PFSK-1 (cell line): ENCODE results near the gene FBXL2.

ENCODE experiments used
- FOXP2 ChIP-seq: optimal IDR thresholded peaks from 2 replicates; pipeline ENCODE3; 2011; ENCODE audit warnings: borderline replicate concordance, control low read depth, inconsistent platforms; ENCODE audit not compliant: insufficient read depth; ENCODE audit errors: extremely low read length, extremely low read depth
- POLR2AphosphoS5 ChIP-seq: IDR thresholded peaks from 2 replicates; pipeline ENCODE4 v1.6.1; 2012; ENCODE audit warnings: low read depth, mild to moderate bottlenecking, control low read depth, low read length, moderate library complexity
- REST ChIP-seq, 2 experiments: IDR thresholded peaks; 2 replicates each; pipeline versions ENCODE4 v1.6.1 to v1.8.0; 2011 to 2012; ENCODE audit warnings: low read depth in 2 of 2, low read length in 2 of 2, control low read depth in 1 of 2, inconsistent platforms in 1 of 2, mild to moderate bottlenecking in 1 of 2, moderate library complexity in 1 of 2; ENCODE audit not compliant: insufficient read depth in 1 of 2
- SIN3A ChIP-seq: IDR thresholded peaks from 2 replicates; pipeline ENCODE4 v1.6.1; 2012; ENCODE audit warnings: mild to moderate bottlenecking, low read length, moderate library complexity, borderline replicate concordance; ENCODE audit not compliant: insufficient read depth
- TAF1 ChIP-seq: IDR thresholded peaks from 2 replicates; pipeline ENCODE4 v1.6.1; 2012; ENCODE audit warnings: low read length, control low read depth, borderline replicate concordance; ENCODE audit not compliant: insufficient read depth

FBXL2 gene

GRCh38 chr3:33236005-33236404 is 41.2 kb upstream of the FBXL2 start:
- no peak for TF ChIP-seq REST (IDR thresholded peaks at IDR 0.05; ENCODE audit: insufficient read depth in 1 of 2, low read depth in 2 of 2, low read length in 2 of 2)
- TF ChIP-seq FOXP2, result no peak
- TF ChIP-seq POLR2AphosphoS5, result no peak
- no peak for TF ChIP-seq SIN3A
- no peak for TF ChIP-seq TAF1

GRCh38 chr3:33237439-33237838 is 39.8 kb upstream of the FBXL2 start:
- TF ChIP-seq REST (IDR thresholded peaks at IDR 0.05; ENCODE audit: insufficient read depth in 1 of 2, low read depth in 2 of 2, low read length in 2 of 2) (no peak), POLR2AphosphoS5 (no peak), TAF1 (no peak), SIN3A (no peak), FOXP2 (no peak)

- TF ChIP-seq FOXP2 (no peak), SIN3A (no peak), REST (IDR thresholded peaks at IDR 0.05; ENCODE audit: insufficient read depth in 1 of 2, low read depth in 2 of 2, low read length in 2 of 2) (no peak), TAF1 (no peak), POLR2AphosphoS5 (no peak)
Measured at GRCh38 chr3:33238923-33239322, 38.3 kb upstream of the FBXL2 start.

GRCh38 chr3:33240261-33240660 is 37.0 kb upstream of the FBXL2 start:
- TF ChIP-seq REST (IDR thresholded peaks at IDR 0.05; ENCODE audit: insufficient read depth in 1 of 2, low read depth in 2 of 2, low read length in 2 of 2) (no peak), TAF1 (no peak), POLR2AphosphoS5 (no peak), FOXP2 (no peak), SIN3A (no peak)

GRCh38 chr3:33246786-33247185 is 30.5 kb upstream of the FBXL2 start:
- no peak for TF ChIP-seq SIN3A
- no peak for TF ChIP-seq FOXP2
- no peak for TF ChIP-seq TAF1
- TF ChIP-seq REST (IDR thresholded peaks at IDR 0.05; ENCODE audit: insufficient read depth in 1 of 2, low read depth in 2 of 2, low read length in 2 of 2), result no peak
- TF ChIP-seq POLR2AphosphoS5, result no peak
